Measurements from ENCODE around the gene CBX3.
A peak's percentile ranks its signal among the peaks of the same experiment; 100 is the strongest.
"Not testable (repeated sequence)": the region's sequence is repeated elsewhere in the genome, so short reads cannot be mapped to it uniquely, and the experiment has no call there.

CBX3 gene

GRCh38 chr7:26212921-26213718 lies 11.6 kb downstream of the CBX3 start:
- no peaks in the 10 kb centered on the region for H3K27me3 Mint-ChIP-seq
- peak overlapping the region in 1 of 2 donors; percentile 16 for H3K27ac Mint-ChIP-seq
- no peak for DNase-seq
- ATAC-seq (replicated peaks) = no peak
- H3K9me3 Mint-ChIP-seq = no peaks in the 10 kb centered on the region
- peaks cover 49% of the 10 kb centered on the region for H3K36me3 Mint-ChIP-seq (ENCODE audit: insufficient read depth)
- H3K4me3 Mint-ChIP-seq = no peak overlapping the region
- H3K4me1 Mint-ChIP-seq (ENCODE audit: low read depth in 2 of 2) = peaks cover 0 to 4% of the 10 kb centered on the region in 2 donors

- Mint-ChIP-seq H3K27ac (no peak overlapping the region), H3K27me3 (no peaks in the 10 kb centered on the region), H3K4me3 (no peak overlapping the region), H3K9me3 (no peaks in the 10 kb centered on the region), H3K4me1 (ENCODE audit: low read depth in 2 of 2) (peaks cover 0 to 4% of the 10 kb centered on the region in 2 donors), H3K36me3 (ENCODE audit: insufficient read depth) (peaks cover 40% of the 10 kb centered on the region)
- DNase-seq (no peak), ATAC-seq (replicated peaks) (no peak)
These were observed 12.4 kb downstream of the CBX3 start for GRCh38 chr7:26213807-26214515.

GRCh38 chr7:26216049-26216448 lies 14.5 kb downstream of the CBX3 start:
- Mint-ChIP-seq H3K4me3 (no peak overlapping the region), H3K36me3 (ENCODE audit: insufficient read depth) (peaks cover 20% of the 10 kb centered on the region), H3K9me3 (no peaks in the 10 kb centered on the region), H3K27me3 (no peaks in the 10 kb centered on the region), H3K4me1 (ENCODE audit: low read depth in 2 of 2) (no peaks in the 10 kb centered on the region), H3K27ac (no peak overlapping the region)
- DNase-seq (no peak), ATAC-seq (replicated peaks) (no peak)

- Mint-ChIP-seq H3K4me1 (ENCODE audit: low read depth in 2 of 2) (no peaks in the 10 kb centered on the region), H3K27ac (no peak overlapping the region), H3K27me3 (peaks cover 0 to 6% of the 10 kb centered on the region in 2 donors), H3K9me3 (no peaks in the 10 kb centered on the region), H3K4me3 (no peak overlapping the region), H3K36me3 (ENCODE audit: insufficient read depth) (no peaks in the 10 kb centered on the region)
- DNase-seq = no peak
- ATAC-seq (replicated peaks) = no peak
These were observed 22.8 kb downstream of the CBX3 start for GRCh38 chr7:26224359-26224758.

GRCh38 chr7:26227987-26228386 lies 26.4 kb downstream of the CBX3 start:
- H3K36me3 Mint-ChIP-seq (ENCODE audit: insufficient read depth) = no peaks in the 10 kb centered on the region
- H3K4me3 Mint-ChIP-seq = no peak overlapping the region
- peaks cover 0 to 11% of the 10 kb centered on the region in 2 donors for H3K27me3 Mint-ChIP-seq
- DNase-seq (no peak), ATAC-seq (replicated peaks) (no peak)
- H3K9me3 Mint-ChIP-seq = no peaks in the 10 kb centered on the region
- no peak overlapping the region for H3K27ac Mint-ChIP-seq
- no peaks in the 10 kb centered on the region for H3K4me1 Mint-ChIP-seq (ENCODE audit: low read depth in 2 of 2)

GRCh38 chr7:26233902-26234511 lies 32.5 kb downstream of the CBX3 start:
- H3K27ac Mint-ChIP-seq = no peak overlapping the region
- H3K9me3 Mint-ChIP-seq = no peaks in the 10 kb centered on the region
- DNase-seq = no peak
- H3K36me3 Mint-ChIP-seq (ENCODE audit: insufficient read depth) = no peaks in the 10 kb centered on the region
- H3K4me1 Mint-ChIP-seq (ENCODE audit: low read depth in 2 of 2) = no peaks in the 10 kb centered on the region
- H3K27me3 Mint-ChIP-seq = peaks cover 5 to 8% of the 10 kb centered on the region in 2 donors
- H3K4me3 Mint-ChIP-seq = no peak overlapping the region
- no peak for ATAC-seq (replicated peaks)

- Mint-ChIP-seq H3K4me1 (ENCODE audit: low read depth in 2 of 2) (no peaks in the 10 kb centered on the region), H3K27ac (no peak overlapping the region), H3K36me3 (ENCODE audit: insufficient read depth) (no peaks in the 10 kb centered on the region), H3K27me3 (peaks cover 8% of the 10 kb centered on the region in 2 donors), H3K9me3 (no peaks in the 10 kb centered on the region), H3K4me3 (no peak overlapping the region)
- no peak for ATAC-seq (replicated peaks)
- DNase-seq = no peak
These were observed 35.7 kb downstream of the CBX3 start for GRCh38 chr7:26237035-26237807.

GRCh38 chr7:26238032-26238431 lies 36.5 kb downstream of the CBX3 start:
- Mint-ChIP-seq H3K4me3 (no peak overlapping the region), H3K27me3 (peaks cover 8% of the 10 kb centered on the region in 2 donors), H3K36me3 (ENCODE audit: insufficient read depth) (no peaks in the 10 kb centered on the region), H3K9me3 (no peaks in the 10 kb centered on the region), H3K4me1 (ENCODE audit: low read depth in 2 of 2) (no peaks in the 10 kb centered on the region), H3K27ac (no peak overlapping the region)
- DNase-seq (no peak), ATAC-seq (replicated peaks) (no peak)

- Mint-ChIP-seq H3K9me3 (no peaks in the 10 kb centered on the region), H3K36me3 (ENCODE audit: insufficient read depth) (no peaks in the 10 kb centered on the region)
- no peak for DNase-seq
These were observed 43.6 kb downstream of the CBX3 start for GRCh38 chr7:26245150-26245549.

GRCh38 chr7:26250239-26250638 lies 48.7 kb downstream of the CBX3 start:
- ATAC-seq (replicated peaks) (no peak), DNase-seq (no peak)
- Mint-ChIP-seq H3K36me3 (ENCODE audit: insufficient read depth) (no peaks in the 10 kb centered on the region), H3K9me3 (no peaks in the 10 kb centered on the region), H3K27me3 (no peaks in the 10 kb centered on the region), H3K4me1 (ENCODE audit: low read depth in 2 of 2) (no peaks in the 10 kb centered on the region), H3K4me3 (no peak overlapping the region), H3K27ac (no peak overlapping the region)

More at GRCh38 chr7:26245150-26245549, 43.6 kb downstream of the CBX3 start:
- H3K4me3 Mint-ChIP-seq = no peak overlapping the region
- peaks cover 0 to 4% of the 10 kb centered on the region in 2 donors for H3K27me3 Mint-ChIP-seq
- H3K4me1 Mint-ChIP-seq (ENCODE audit: low read depth in 2 of 2) = no peaks in the 10 kb centered on the region
- H3K27ac Mint-ChIP-seq = no peak overlapping the region
- ATAC-seq (replicated peaks) = no peak

GRCh38 chr7:26261866-26262265 lies 60.3 kb downstream of the CBX3 start:
- H3K27ac Mint-ChIP-seq; H3K4me3 Mint-ChIP-seq; H3K9me3 Mint-ChIP-seq; DNase-seq; H3K4me1 Mint-ChIP-seq (ENCODE audit: low read depth in 2 of 2); ATAC-seq (replicated peaks); H3K36me3 Mint-ChIP-seq (ENCODE audit: insufficient read depth): not testable (repeated sequence)
- H3K27me3 Mint-ChIP-seq = peaks cover 6 to 30% of the 10 kb centered on the region in 2 donors

Data from effector memory CD8-positive, alpha-beta T cell (primary cell).